HuH-7.5 (cell line): ENCODE results near the gene AMMECR1L.
"Not testable (repeated sequence)": the region's sequence is repeated elsewhere in the genome, so short reads cannot be mapped to it uniquely, and the experiment has no call there.

Source experiments
- DNase-seq: peaks from one replicate; pipeline ENCODE4 v3.0.0; 2011; ENCODE audit warnings: low spot score

AMMECR1L gene

DNA sequence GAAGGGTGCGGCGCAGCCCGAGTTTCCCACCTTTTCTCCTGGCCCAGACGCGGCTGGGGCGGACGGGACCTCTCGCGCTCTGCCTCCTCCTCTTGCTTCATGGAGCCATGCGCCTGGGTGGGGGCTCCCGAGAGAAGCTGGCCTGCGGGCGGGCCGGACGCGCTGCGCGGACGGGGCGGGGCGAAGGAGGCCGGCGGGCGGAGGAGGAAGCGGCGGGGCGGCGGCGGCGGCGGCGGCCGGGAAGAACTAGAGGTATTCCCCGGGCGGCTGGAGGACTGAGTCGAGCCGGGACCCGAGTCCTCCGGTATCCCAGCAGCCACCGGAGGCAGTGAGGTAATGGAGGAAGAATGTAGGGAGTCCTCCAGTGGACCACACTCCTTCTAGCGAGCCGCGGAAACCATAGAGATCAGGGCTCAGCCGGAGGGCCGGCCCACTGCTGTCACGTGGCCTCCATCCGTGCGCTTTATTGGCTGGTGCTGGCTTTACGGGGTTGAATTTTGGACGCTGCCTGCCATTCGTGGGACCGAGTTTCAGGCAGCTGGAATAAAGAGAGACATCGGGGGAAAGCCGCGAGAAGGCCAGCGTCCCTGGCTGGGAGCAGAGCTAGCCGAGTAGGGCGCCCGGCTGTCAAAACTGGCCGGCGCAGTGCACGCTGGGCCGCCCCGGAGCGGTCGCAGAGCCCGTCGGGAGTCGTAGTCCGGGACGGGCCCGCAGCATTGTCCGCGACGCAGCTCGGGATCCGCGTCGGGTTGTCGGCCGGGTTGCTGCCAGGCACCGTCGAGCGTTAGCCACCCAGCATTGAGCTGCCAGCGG lies at the start of gene AMMECR1L:
Gene AMMECR1L (minus strand): TSS at position 177 of the 813 bp plus-strand sequence. CDS start 11,722 bp downstream, outside the sequence.
- DNase-seq = peak; percentile 43

DNA sequence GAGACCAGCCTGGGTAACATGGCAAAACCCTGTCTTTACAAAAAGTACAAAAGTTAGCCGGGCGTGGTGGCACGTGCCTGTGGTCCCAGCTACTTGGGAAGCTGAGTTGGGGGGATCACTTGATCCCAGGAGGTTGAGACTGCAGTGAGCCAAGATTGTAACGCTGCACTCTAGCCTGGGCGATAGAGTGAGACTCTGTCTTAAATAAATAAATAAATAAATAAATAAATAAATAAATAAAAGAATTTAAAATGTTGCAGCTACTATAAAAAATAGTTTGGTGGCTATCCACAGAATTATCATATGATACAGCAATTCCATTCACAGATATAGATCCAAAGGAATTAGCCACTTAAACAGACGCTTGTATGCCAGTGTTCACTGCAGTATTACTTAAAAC lies 49.6 kb upstream of the AMMECR1L start:
- no peak for DNase-seq

DNA sequence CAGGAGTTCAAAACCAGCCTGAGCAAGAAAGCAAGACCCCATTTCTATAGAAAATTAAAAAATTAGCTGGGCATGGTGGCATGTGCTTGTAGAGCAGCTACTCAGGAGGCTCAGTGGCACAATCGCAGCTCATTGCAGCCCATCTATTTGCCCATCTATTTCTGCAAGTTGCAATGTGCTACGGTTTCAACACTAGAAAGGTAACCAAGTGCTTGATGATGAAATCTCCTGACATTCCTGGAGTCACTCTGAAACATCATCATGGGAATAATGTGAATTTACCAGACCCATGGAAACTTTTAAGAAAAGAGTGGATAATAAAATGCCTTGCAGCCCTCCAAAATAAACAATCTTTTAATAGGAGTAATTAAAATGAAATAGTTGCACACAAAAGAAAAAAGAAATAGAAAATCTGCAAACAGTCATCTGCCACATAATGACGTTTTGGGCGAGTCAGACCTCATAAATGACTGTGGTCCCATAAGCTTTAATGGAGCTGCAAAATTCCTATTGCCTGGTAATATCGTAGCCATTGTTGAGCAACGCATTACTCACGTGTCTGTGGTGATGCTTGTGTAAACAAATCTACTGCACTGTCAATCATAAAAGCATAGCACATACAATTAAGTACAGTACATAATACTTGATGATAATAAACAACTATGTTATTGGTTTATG lies 46.6 kb upstream of the AMMECR1L start:
- no peak for DNase-seq

DNA sequence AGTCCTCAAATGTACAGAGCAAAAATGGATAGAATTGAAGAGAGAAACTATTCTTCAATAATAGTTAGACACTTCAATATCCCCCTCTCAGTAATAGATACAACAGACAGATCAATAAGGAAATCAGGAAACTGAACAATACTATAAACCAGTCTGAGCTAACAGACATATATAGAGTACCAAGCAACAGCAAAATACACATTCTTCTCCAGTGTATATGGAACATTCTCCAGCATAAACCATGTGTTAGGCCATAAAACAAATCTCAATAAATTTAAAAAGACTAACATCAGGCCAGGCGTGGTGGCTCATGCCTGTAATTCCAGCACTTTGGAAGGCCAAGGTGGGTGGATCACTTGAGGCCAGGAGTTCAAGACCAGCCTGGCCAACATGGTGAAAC lies 43.7 kb upstream of the AMMECR1L start:
- no peak for DNase-seq

DNA sequence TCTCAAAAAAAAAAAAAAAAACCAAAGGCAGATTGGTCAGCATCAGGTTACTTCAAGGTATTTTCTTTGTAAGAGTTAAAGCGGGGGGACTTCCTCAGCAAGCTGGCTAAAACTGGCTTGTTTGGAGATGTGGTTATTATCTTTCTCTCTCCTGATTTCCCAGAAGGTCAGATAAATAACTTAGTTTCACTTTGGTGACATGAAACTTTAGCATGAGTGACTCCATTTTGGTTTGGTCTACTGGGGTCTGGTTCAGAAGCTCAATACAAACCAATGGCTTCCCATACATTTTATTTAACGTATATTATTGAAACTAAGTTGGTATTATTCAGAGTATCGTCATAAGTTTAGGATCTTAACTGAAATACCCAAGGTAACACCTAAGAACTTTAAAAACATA lies 41.6 kb upstream of the AMMECR1L start:
- DNase-seq = no peak

DNA sequence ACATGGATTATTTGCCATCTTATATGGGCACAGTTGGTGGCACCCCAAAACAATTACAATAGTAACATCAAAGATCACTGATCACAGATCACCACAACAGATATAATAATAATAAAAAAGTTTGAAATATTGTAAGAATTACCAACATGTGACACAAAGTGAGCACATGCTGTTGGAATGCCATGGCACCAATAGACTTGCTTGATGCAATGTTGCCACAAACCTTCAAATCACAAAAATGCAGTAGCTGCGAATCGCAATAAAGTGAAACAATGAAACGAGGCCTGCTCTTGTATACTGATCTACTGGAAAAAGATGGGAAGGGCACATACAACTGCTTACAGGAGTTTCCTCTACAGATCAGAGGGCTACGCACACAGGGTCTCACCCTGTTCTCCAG lies 32.2 kb upstream of the AMMECR1L start:
- DNase-seq = no peak

DNA sequence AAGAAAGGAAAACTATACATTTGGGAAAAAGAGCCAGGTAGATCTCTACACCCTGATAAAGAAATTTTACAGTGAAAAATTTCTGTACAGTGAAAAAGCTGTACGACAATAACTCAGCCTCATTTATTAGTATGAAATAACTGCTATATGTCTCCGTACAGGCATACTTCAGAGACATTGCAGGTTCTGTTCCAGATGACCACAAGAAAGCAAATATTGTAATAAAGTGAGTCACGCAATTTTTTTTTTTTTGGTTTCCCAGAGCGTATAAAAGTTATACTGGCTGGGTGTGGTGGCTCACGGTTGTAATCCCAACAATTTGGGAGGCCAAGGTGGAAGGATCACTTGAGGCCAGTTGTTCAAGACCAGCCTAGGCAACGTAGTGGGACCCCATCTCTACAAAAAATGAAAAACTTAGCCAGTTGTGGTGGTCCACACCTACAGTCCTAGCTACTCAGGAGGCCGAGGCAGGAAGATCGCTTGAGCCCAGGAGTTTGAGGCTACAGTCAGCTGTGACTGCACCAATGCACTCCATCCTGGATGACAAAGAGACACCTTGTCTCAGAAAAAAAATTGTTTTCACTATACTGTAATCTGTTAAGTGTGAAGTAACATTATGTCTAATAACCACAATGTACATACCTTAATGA lies 28.2 kb upstream of the AMMECR1L start:
- DNase-seq = no peak

DNA sequence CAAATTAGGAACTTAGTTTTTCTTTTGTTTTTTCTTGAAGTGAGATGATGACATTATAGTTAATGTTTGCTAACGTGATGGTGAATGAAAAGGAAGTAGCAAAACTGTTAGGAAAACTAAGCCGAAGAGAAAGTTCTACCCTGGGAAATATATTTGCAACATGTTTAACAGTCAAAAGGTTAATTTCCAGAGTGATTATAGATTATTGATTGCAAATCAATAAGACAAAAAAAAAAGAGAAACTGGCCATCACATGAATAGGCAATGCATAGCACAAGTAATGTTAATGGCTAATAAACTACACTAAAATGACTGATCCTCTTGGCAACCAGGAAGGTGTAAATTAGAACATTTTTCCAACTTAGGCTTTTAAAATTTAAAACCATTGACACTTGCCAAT lies 26.0 kb upstream of the AMMECR1L start:
- DNase-seq = no peak

DNA sequence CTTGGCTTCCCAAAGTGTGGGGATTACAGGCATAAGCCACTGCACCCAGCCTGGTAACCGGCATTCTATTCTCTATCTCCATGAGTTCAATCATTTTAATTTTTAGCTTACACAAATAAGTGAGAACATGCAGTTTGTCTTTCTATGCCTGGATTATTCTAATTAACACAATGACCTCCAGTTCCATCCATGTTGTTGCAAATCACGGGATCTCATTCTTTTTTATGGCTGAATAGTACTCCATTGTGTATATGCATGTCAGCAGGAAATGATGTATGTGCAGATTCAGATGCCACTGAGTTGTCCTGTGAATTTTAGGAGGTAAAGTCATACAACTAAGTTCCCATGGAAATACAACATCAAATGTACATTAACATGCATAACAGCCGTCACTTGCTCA lies 24.7 kb upstream of the AMMECR1L start:
- no peak for DNase-seq

DNA sequence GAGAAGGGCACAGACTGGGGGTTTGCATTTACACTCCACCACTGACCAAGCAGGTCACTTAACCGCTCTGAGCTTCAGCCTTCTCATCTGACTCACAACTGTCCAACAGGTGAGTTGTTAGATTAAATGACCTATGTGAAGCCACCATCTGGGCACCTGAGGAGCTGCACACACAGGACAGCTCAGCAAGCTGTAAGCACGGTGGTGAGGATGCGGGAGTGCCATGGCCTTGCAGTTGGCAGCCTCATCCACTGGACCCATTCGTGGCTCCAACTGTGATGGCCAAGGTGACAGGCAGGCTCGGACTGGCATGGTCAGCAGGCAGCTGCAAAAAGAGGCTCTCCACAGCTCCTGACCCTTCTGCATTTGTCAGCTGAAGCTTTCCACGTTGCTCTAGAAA lies 23.3 kb upstream of the AMMECR1L start:
- DNase-seq = no peak

DNA sequence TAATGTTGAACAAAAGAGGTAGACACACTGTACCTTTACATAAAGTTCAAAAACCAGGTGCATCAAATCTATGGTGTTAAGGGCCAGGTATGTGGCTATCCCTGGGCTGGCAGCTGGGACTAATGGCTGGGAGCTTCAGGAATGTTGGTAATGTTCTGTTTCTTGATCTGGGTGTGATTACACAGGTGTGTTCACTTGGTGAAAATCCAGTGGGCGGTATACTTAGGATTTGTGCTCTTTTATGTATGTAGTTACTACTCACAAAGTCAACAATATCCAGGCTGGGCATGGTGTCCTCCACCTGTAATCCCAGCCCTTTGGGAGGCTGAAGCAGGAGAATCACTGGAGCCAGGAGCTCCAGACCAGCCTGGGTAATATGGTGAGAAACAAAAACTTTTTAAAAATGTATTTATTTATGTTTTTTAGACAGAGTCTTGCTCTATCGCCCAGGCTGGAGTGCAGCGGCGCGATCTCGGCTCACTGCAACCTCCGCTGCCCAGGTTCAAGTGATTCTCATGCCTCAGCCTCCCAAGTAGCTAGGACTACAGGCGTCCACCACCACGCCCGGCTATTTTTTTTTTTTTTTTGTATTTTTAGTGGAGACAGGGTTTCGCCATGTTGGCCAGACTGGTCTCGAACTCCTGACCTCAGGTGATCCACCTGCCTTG lies 22.1 kb upstream of the AMMECR1L start:
- DNase-seq = not testable (repeated sequence)

DNA sequence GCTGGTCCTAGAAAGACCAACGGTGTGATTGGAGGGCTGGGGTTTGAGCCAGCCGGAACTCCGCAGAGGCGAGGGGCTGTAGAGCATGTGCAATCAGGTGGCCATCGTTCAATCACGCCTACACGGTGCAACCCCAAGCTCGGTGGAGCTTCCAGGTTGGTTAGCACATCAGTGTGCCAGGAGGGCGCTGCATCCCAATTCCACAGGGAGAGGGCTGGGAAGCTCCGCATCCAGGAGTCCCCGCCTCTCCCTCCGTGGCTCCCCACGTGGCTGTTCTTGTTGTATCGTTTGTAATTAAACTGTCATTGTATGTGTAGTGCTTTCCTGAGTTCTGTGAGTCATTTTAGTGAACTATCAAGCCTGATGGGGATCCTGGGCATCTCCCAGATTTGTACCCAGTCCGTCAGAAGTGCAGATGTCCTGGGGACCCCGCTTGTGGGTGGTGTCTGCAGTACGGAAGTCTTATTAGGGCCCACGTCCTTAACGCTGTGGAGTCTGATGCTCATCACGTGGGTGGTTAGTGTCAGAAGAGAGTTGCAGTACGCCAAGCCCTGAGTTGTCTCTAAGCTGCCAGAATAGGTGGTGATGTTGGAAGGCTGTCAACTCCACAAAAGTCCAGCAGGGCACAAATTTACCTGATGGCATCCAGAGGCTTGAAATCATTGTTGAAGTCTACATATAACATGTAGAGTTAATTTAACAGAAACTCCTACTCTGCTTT lies 20.6 kb upstream of the AMMECR1L start:
- no peak for DNase-seq

DNA sequence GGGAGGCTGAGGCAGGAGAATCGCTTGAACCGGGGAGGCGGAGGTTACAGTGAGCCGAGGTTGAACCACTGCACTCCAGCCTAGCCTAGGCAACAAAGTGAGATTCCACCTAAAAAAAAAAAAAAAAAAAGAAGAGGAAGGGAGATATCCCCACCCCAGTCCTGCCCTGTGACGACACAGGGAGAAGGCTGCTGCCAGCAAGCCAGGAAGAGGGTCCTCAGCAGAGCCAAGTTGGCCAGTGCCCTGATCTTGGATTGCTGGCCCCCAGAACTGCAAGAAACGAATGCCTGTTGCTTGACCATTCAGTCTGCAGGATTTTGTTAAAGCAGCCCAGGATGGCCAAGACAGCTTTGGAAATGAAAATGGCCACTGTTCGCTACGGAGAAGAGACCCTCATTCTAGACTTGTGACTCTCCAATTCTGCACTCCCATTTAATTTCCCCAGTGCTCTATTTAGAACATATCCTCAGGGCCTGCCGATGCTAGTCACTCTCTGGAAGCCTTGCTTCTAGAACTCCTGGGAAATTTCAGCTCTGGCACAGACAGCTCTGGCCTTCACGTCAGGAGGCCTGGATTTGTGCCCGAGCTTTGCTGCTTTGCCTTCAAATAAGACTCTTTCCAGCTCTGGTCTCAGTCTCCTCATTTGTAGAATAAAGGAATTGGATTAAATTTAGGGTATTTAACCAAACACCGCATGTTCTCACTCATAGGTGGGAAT lies 15.7 kb upstream of the AMMECR1L start:
- no peak for DNase-seq

DNA sequence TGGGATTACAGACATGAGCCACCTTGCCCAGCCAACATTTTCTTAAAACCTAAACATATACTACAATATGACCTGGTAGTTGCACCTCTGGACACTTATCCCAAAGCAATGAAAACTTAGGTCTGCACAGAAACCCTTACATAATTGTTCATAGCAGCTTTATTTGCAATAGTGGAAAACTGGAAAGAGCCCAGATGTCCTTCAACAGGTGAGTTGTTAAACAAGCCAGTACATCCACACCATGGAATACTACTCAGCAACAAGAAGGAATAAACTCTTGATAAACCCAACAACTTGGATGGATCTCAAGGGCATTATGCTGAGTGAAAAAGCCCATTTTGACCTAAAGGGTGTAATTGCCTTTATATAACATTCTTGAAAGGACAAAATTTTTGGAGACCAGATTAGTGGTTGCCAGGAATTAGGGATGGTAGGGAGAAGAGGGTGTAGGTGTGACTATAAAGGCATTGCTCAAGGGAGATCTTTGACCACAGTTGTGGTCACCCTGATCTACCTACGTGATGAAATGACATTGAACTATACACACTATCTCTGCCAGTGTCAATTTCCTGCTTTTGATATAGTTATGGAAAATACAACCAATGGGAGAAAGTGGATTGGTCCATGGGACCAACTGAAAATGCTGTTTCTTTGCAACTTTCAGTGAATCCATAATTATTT lies 11.9 kb upstream of the AMMECR1L start:
- DNase-seq = no peak

DNA sequence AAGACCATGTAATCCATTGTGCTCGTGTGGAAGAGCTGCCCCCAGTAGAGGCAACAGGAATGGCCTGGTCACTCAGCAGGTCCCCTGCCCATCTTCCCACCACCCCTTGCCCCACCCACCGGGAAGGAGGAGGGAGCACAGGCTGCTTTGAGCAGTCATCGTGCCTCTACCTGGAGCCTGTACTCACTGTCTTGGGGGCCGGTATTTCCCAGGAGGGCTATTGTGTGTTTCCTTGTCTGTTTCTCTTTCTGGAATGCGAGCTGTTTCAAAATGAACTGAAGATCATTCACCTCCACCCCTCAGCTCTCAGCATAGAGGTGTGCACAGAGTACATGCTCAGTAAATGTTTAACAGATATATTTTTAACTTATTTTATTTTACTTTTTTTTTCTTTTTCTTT lies 7.7 kb upstream of the AMMECR1L start:
- no peak for DNase-seq

DNA sequence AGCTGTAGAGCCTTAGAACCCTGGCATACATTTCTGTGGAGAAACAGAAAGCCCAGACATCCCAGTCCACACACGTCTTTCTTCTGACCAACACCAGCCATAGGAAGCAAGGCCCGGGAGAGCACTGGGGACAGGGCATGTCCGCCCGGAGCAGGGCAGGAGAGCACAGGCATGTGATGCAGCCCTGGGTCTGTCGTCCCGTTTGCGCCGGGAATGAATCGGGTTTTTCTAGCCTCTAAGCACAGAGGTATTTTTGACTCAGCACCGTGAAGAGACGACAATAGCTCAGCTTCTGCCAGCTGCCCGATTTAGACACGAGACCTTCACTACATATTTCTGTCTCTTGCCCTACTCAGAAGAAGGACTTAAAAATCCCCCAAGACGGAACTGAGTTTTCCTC lies 7.3 kb upstream of the AMMECR1L start:
- no peak for DNase-seq

DNA sequence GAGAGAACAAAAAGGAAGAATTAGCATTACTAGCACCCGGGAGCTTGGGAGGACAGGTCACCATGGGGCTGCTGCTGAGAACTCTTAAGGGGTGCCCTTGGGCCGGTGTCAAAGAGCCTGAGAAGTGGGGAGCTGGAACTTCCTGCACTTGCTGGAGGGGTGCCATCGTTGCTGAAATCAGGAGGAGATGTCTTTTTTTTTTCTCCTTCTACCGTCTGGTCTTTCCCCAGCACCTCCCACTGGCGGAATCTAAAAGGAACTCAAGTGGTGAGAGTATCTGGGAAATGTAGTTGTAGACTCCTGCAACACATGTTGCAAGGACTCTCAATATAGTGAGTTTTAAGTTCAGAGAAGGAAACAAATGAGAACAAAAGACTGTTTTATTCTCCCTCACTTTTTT lies 6.1 kb upstream of the AMMECR1L start:
- DNase-seq = no peak

DNA sequence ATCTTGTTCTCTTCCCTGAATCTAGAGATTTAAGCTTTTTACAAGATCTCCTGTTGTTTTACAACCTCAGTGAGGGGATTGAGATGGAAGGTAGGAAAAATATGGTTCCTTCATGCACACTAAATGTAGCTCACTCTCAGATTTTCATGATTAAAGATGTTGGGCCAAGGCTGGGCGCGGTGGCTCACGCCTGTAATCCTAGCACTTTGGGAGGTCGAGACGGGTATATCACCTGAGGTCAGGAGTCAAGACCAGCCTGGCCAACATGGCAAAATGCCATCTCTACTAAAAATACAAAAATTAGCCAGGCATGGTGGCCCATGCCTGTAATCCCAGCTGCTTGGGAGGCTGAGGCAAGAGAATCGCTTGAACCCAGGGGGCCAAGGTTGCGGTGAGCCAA lies 5.0 kb upstream of the AMMECR1L start:
- not testable (repeated sequence) for DNase-seq

DNA sequence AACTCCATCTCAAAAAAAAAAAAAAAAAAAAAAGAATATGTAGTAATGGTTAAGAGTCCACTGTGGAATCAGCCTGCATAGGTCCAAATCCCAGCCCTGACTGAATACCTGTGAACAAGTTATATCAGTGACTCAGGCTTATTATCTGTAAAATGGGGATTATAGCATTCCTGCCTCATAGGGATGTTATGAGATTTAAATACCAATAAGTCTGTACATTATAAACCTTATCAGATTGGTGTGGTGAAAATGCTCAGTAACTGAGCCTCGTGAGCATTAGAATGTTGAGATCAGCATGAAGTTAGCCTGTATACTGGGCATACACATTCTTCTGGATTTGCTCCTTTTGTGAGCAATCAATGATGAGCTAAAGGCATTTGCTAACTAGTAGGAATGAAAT lies 3.0 kb upstream of the AMMECR1L start:
- no peak for DNase-seq

DNA sequence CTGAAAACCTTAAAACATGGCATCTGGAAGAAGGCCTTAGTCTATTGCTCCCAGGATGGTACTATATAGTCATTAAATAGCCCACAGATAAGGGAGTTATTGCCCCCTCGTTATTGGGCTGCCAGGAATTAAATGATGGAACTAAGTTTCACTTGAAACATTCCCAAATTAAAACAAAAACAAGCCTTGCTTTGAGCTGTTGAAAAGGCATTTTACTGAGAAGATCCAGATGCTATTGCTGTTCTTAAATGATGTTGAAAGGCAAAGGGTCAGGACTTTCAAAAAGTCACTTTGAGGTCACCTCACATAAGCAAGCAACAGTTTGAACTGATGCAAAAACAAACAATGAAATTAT lies 2.0 kb upstream of the AMMECR1L start:
- DNase-seq = no peak
